Esophagus muscularis mucosa (tissue), 4 donors: Measurements from ENCODE around the gene HDAC4. TPM values are rescaled to one million over a fixed set of nuclear protein-coding genes. Genes with fewer than 3 reads are reported as not detected.

Experiments
- DNase-seq: peaks from one replicate; pipeline ENCODE4 v3.0.0-alpha.2; 2017; ENCODE audit errors: extremely low spot score
- H3K27ac ChIP-seq, 4 donors: fragments of 200-600 bp; sonication (generic); replicated peaks in 1 of 4; 1 replicate in 3 of 4; 2 replicates in 1 of 4; pipeline ENCODE4 v1.5.1; 2016 to 2019; ENCODE audit warnings: mild to moderate bottlenecking in 1 of 4
- H3K27me3 ChIP-seq, 4 donors: fragments of 200-600 bp; sonication (generic); one replicate each; pipeline versions ENCODE4 v1.5.1 to v1.6.0; 2016 to 2019
- H3K36me3 ChIP-seq, 4 donors: fragments of 200-600 bp; sonication (generic); one replicate each; pipeline ENCODE4 v1.5.1; 2016 to 2019
- H3K4me1 ChIP-seq, 4 donors: fragments of 200-600 bp; sonication (generic); one replicate each; pipeline ENCODE4 v1.5.1; 2016 to 2019
- H3K4me3 ChIP-seq, 4 donors: fragments of 200-600 bp; sonication (generic); 1 replicate in 2 of 4; 2 replicates in 2 of 4; pipeline ENCODE4 v1.5.1; 2016 to 2019; ENCODE audit warnings: mild to moderate bottlenecking in 4 of 4, moderate library complexity in 1 of 4
- H3K9me3 ChIP-seq, 4 donors: fragments of 200-600 bp; sonication (generic); 1 replicate in 3 of 4; 2 replicates in 1 of 4; pipeline ENCODE4 v1.5.1; 2016 to 2019
- CTCF ChIP-seq, 3 experiments: fragments of 200-600 bp in 2 of 3; fragments of 450-650 bp in 1 of 3; sonication (generic) in 2 of 3; IDR thresholded peaks; one replicate each; pipeline ENCODE4 v1.5.1; 2017 to 2019; ENCODE audit warnings: antibody characterized with exemption in 3 of 3, mild to moderate bottlenecking in 2 of 3, moderate library complexity in 1 of 3
- EP300 ChIP-seq: sonication (generic); formaldehyde crosslinking; IDR thresholded peaks from one replicate; pipeline ENCODE4 v1.6.1; 2017; ENCODE audit warnings: antibody characterized with exemption
- POLR2A ChIP-seq: fragments of 450-650 bp; IDR thresholded peaks from one replicate; pipeline ENCODE4 v1.6.1; 2017; ENCODE audit warnings: antibody characterized with exemption, moderate library complexity, mild to moderate bottlenecking, low read depth
- POLR2AphosphoS5 ChIP-seq, 2 donors: sonication (generic); formaldehyde crosslinking; IDR thresholded peaks; one replicate each; pipeline ENCODE4 v1.6.1; 2017; ENCODE audit warnings: antibody characterized with exemption in 2 of 2
- WGBS: methylation state at CpG from one replicate; pipeline ENCODE4 v1.1.5; 2018; 5-methylcytosine and 5-hydroxymethylcytosine counted together
- intact Hi-C: fragments of 100-400 bp; cut with DNase I; formaldehyde crosslinking; loops from one replicate; pipeline ENCODE4 v1.15.1; 2023
- total RNA-seq, 4 donors: library from RNA; depleted of rRNA; stranded (reverse); fragments of >200 nt; gene quantifications; one replicate each; pipeline versions ENCODE4 v1.1.0 to v1.2.1, GENCODE V29; 2016

HDAC4 gene
- total RNA-seq, 4 donors from 2014 or later, result 59.4 to 119 (median 76.1) TPM

GRCh38 chr2:239139101-239139500 is 261.7 kb downstream of the HDAC4 start:
- peaks cover 40 to 97% (median 82%) of the 10 kb centered on the region in 4 donors for H3K36me3 ChIP-seq

GRCh38 chr2:239138610-239139009 is 262.2 kb downstream of the HDAC4 start:
- H3K4me1 ChIP-seq, result peaks cover 0 to 31% (median 15%) of the 10 kb centered on the region in 4 donors
- TF ChIP-seq POLR2A (no peak), POLR2AphosphoS5 (IDR thresholded peaks at IDR 0.05) (no peak), CTCF (IDR thresholded peaks at IDR 0.05) (no peak), EP300 (no peak)
- no peaks in the 10 kb centered on the region for H3K9me3 ChIP-seq
- no peak for DNase-seq
- no peaks in the 10 kb centered on the region for H3K27me3 ChIP-seq
- H3K36me3 ChIP-seq, result peaks cover 43 to 97% (median 84%) of the 10 kb centered on the region in 4 donors
- intact Hi-C loops, result no loop called here
- no peak overlapping the region for H3K4me3 ChIP-seq
- WGBS, result 84% methylated on average over 15 of the region's 15 CpGs
- H3K27ac ChIP-seq, result peak overlapping the region in 2 of 4 donors; percentile 51 to 52

More at GRCh38 chr2:239139101-239139500, 261.7 kb downstream of the HDAC4 start:
- Histone ChIP-seq H3K4me3 (no peak overlapping the region), H3K27ac (peak overlapping the region in 2 of 4 donors; percentile 51 to 52), H3K4me1 (peaks cover 0 to 36% (median 19%) of the 10 kb centered on the region in 4 donors), H3K9me3 (no peaks in the 10 kb centered on the region), H3K27me3 (no peaks in the 10 kb centered on the region)
- TF ChIP-seq CTCF (IDR thresholded peaks at IDR 0.05) (no peak), POLR2AphosphoS5 (IDR thresholded peaks at IDR 0.05) (no peak), EP300 (no peak), POLR2A (no peak)
- no peak for DNase-seq
- 92% methylated on average over 13 of the region's 16 CpGs for WGBS
- intact Hi-C loops, result no loop called here

- intact Hi-C loops, result no loop called here
- Histone ChIP-seq H3K27ac (peak overlapping the region in 1 of 4 donors; percentile 51), H3K4me1 (peaks cover 0 to 29% (median 15%) of the 10 kb centered on the region in 4 donors), H3K27me3 (no peaks in the 10 kb centered on the region), H3K9me3 (no peaks in the 10 kb centered on the region), H3K4me3 (no peak overlapping the region), H3K36me3 (peaks cover 46 to 97% (median 84%) of the 10 kb centered on the region in 4 donors)
- DNase-seq, result no peak
- no peak for TF ChIP-seq CTCF (IDR thresholded peaks at IDR 0.05)
- TF ChIP-seq POLR2AphosphoS5 (IDR thresholded peaks at IDR 0.05), result no peak
- no peak for TF ChIP-seq POLR2A
- TF ChIP-seq EP300, result no peak
- WGBS, result 79% methylated on average over 3 of the region's 3 CpGs
Measured at GRCh38 chr2:239137898-239138283, 262.9 kb downstream of the HDAC4 start.

GRCh38 chr2:239137165-239137897 is 263.5 kb downstream of the HDAC4 start:
- no peak for DNase-seq
- no peak overlapping the region for H3K27ac ChIP-seq
- no peaks in the 10 kb centered on the region for H3K27me3 ChIP-seq
- peaks cover 0 to 29% (median 15%) of the 10 kb centered on the region in 4 donors for H3K4me1 ChIP-seq
- H3K4me3 ChIP-seq, result no peak overlapping the region
- H3K9me3 ChIP-seq, result no peaks in the 10 kb centered on the region
- TF ChIP-seq POLR2AphosphoS5 (IDR thresholded peaks at IDR 0.05), result no peak
- no peak for TF ChIP-seq EP300
- no peak for TF ChIP-seq CTCF (IDR thresholded peaks at IDR 0.05)
- TF ChIP-seq POLR2A, result no peak
- intact Hi-C loops, result no loop called here
- WGBS, result 95% methylated on average over 11 of the region's 26 CpGs
- H3K36me3 ChIP-seq, result peaks cover 51 to 97% (median 84%) of the 10 kb centered on the region in 4 donors
